Heart left ventricle (tissue), 16 donors: Measurements from ENCODE around the gene CT47C1. TPM values are rescaled to one million over a fixed set of nuclear protein-coding genes. Genes with fewer than 3 reads are reported as not detected.

Source experiments
- ATAC-seq, 4 donors: fragments of 200-7000 bp; cut with Tn5 transposase; one replicate each; pipeline ENCODE4 v1.9.1; 2020 to 2022; ENCODE audit warnings: moderate library complexity in 4 of 4, mild to moderate bottlenecking in 3 of 4, moderate number of reproducible peaks in 1 of 4
- DNase-seq, 5 donors: peaks; one replicate each; pipeline ENCODE4 v3.0.0-alpha.2; 2020
- H3K27ac ChIP-seq, 12 donors: fragments of 200-600 bp; sonication (generic) in 4 of 12; one replicate each; pipeline versions ENCODE4 v1.5.0 to v1.8.0; 2016 to 2022; ENCODE audit warnings: mild to moderate bottlenecking in 2 of 12
- H3K27me3 ChIP-seq, 9 donors: fragments of 200-600 bp; sonication (generic) in 2 of 9; one replicate each; pipeline versions ENCODE4 v1.5.1 to v1.8.0; 2016 to 2022; ENCODE audit warnings: mild to moderate bottlenecking in 3 of 9
- H3K36me3 ChIP-seq, 9 donors: fragments of 200-600 bp; sonication (generic) in 2 of 9; one replicate each; pipeline versions ENCODE4 v1.5.0 to v1.8.0; 2018 to 2022; ENCODE audit warnings: mild to moderate bottlenecking in 2 of 9
- H3K4me1 ChIP-seq, 12 donors: fragments of 200-600 bp; sonication (generic) in 4 of 12; one replicate each; pipeline versions ENCODE4 v1.5.0 to v1.8.0; 2016 to 2022; ENCODE audit warnings: mild to moderate bottlenecking in 3 of 12
- H3K4me3 ChIP-seq, 12 donors: fragments of 200-600 bp; sonication (generic) in 4 of 12; one replicate each; pipeline versions ENCODE4 v1.5.0 to v1.8.0; 2017 to 2022; ENCODE audit warnings: mild to moderate bottlenecking in 9 of 12, moderate library complexity in 4 of 12
- H3K9me3 ChIP-seq, 12 donors: fragments of 200-600 bp; sonication (generic) in 4 of 12; one replicate each; pipeline versions ENCODE4 v1.5.0 to v1.8.0; 2016 to 2022; ENCODE audit warnings: mild to moderate bottlenecking in 1 of 12
- POLR2A ChIP-seq, 2 donors: fragments of 450-650 bp; IDR thresholded peaks; one replicate each; pipeline ENCODE4 v1.6.1; 2017; ENCODE audit warnings: antibody characterized with exemption in 2 of 2, mild to moderate bottlenecking in 2 of 2, moderate library complexity in 2 of 2
- WGBS, 4 donors: extraction: QIAGEN DNeasy Blood & Tissue Kit in 2 of 4; methylation state at CpG; one replicate each; pipeline versions ENCODE4 v1.1.5 to v1.1.7; 2013 to 2018; 5-methylcytosine and 5-hydroxymethylcytosine counted together
- intact Hi-C, 10 donors: fragments of 100-400 bp; cut with DNase I; formaldehyde crosslinking; loops; one replicate each; pipeline versions ENCODE4 v1.11.1 to v1.14.2; 2022
- polyA plus RNA-seq, 2 donors: library from polyadenylated mRNA; stranded (reverse); fragments of 200-250 nt; gene quantifications; one replicate each; pipeline ENCODE4 v1.2.3, GENCODE V29; 2013
- total RNA-seq, 9 donors: library from RNA; depleted of rRNA in 2 of 9; stranded (reverse); fragments of >200 nt in 2 of 9; fragmentation: NEBNext Ultra II Directional in 3 of 9; extraction: Animal tissue kit (Norgen Biotek cat#: 25700) in 3 of 9; gene quantifications; one replicate each; pipeline versions ENCODE4 v1.1.0 to v1.2.4, GENCODE V29; 2016 to 2023
- TF ChIP-seq, protein P1 (sequence below), 12 donors: fragments of 200-600 bp; sonication (generic) in 4 of 12; IDR thresholded peaks; one replicate each; pipeline versions ENCODE4 v1.5.0 to v1.8.0; 2018 to 2022; ENCODE audit warnings: antibody characterized with exemption in 12 of 12, mild to moderate bottlenecking in 5 of 12
- donor health status: ischemic (EF 13 %, LVEDD 7.1; RV severe dilation, severe dysfunction).
- donor health status: healthy with polysubstance abuse.
- donor health status: DM: no; HTN: yes; CAD: no.
- donor health status: DM: no; HTN: no; CAD: no.
- donor health status: ischemic (EF 25% LVEDD 6.9; RV normal size, moderate dysfunction).
- donor health status: ischemic (EF 25% LVEDD 5.7; RV mildly dilated, moderate dysfunction).
- donor health status: healthy.
- donor health status: DM: yes; HTN: yes; CAD: no.
- donor health status: ischemic (EF 35%, LVEDD 5.7; RV mildly dilated, moderate dysfunction).
- donor health status: nonischemic (EF 11% LVEDD 7.7; RV severe dilation, severe dysfunction).
- donor health status: DM: yes; HTN: yes; CAD: no.
- donor health status: PGD.
- donor health status: ischemic (EF 29% LVEDD 5.4; RV normal size, mild dysfunction).
- donor health status: nonischemic (EF 23%, LVEDD 6.1; RV moderate dilation, normal function).

CT47C1 gene
- total and polyA plus RNA-seq, 11 donors, result not detected

GRCh38 chrX:119118780-119119395 is 46.1 kb downstream of the CT47C1 start:
- H3K4me1 ChIP-seq, result no peaks in the 10 kb centered on the region
- peak; percentile 8 to 65 (median 28) for DNase-seq
- H3K9me3 ChIP-seq, result no peaks in the 10 kb centered on the region
- peaks cover 0 to 26% (median 0%) of the 10 kb centered on the region in 9 donors for H3K27me3 ChIP-seq
- intact Hi-C loops, result loop anchor here in 5 of 10 donors (5.0 kb wide), 4 partner anchors 78 to 153 kb away; no protein-coding TSS in a partner anchor
- peak in 3 of 4 donors; percentile 67 to 72 (median 67) for ATAC-seq
- TF ChIP-seq, protein P1, sequence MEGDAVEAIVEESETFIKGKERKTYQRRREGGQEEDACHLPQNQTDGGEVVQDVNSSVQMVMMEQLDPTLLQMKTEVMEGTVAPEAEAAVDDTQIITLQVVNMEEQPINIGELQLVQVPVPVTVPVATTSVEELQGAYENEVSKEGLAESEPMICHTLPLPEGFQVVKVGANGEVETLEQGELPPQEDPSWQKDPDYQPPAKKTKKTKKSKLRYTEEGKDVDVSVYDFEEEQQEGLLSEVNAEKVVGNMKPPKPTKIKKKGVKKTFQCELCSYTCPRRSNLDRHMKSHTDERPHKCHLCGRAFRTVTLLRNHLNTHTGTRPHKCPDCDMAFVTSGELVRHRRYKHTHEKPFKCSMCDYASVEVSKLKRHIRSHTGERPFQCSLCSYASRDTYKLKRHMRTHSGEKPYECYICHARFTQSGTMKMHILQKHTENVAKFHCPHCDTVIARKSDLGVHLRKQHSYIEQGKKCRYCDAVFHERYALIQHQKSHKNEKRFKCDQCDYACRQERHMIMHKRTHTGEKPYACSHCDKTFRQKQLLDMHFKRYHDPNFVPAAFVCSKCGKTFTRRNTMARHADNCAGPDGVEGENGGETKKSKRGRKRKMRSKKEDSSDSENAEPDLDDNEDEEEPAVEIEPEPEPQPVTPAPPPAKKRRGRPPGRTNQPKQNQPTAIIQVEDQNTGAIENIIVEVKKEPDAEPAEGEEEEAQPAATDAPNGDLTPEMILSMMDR (IDR thresholded peaks at IDR 0.05), result peak; percentile 55 to 76 (median 64)
- TF ChIP-seq POLR2A (IDR thresholded peaks at IDR 0.05), result no peak
- no peaks in the 10 kb centered on the region for H3K36me3 ChIP-seq
- no peak overlapping the region for H3K27ac ChIP-seq
- WGBS, 4 donors, result 9 to 13% (median 10%) methylated on average over 6 of the region's 6 CpGs
- H3K4me3 ChIP-seq, result no peak overlapping the region

DNA sequence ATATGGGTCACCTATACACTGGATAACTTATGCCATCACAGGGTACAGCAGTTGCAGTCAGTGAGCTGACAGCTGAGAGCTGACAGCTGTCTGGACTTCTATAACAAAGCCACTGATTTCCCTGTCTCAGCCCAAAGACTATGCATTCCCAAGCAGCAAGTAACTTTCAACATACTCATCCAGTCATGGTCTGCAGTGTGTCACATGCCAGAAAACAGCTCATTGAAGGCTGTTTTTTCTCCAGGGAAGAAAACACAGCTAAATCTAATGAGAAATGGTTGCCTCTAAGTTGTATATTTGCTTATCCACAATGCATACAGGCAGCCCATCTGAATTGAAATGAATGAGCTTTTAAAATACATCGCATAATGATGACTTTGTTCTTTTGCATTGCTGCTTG is 48.5 kb downstream of the CT47C1 start:
- TF ChIP-seq, protein P1 (IDR thresholded peaks at IDR 0.05), result no peak
- TF ChIP-seq POLR2A (IDR thresholded peaks at IDR 0.05), result no peak
- ATAC-seq (peak in 1 of 4 donors; percentile 49), DNase-seq (no peak)
- Histone ChIP-seq H3K27ac (no peak overlapping the region), H3K9me3 (no peaks in the 10 kb centered on the region), H3K4me3 (no peak overlapping the region), H3K4me1 (no peaks in the 10 kb centered on the region), H3K27me3 (peaks cover 0 to 23% (median 0%) of the 10 kb centered on the region in 9 donors), H3K36me3 (no peaks in the 10 kb centered on the region)
- intact Hi-C loops, result loop anchor here in 2 of 10 donors (5.0 to 10.0 kb wide), 2 partner anchors 71 to 93 kb away; no protein-coding TSS in a partner anchor
- WGBS, 4 donors, result 79 to 90% (median 85%) methylated on average over 1 of the region's 1 CpG

Other genes with a start within 250 kb of the CT47C1 start
- under 1 TPM in 2 of 9 donors, not detected in 7; 0.23 to 0.61 TPM for gene ZCCHC12, start 249.2 kb upstream of the CT47C1 start, total RNA-seq
- under 1 TPM in 1 of 2 donors, not detected in 1; 0.06 TPM for gene ZCCHC12, start 249.2 kb upstream of the CT47C1 start, polyA plus RNA-seq
- 1 to 10 TPM; 1.3 to 8.3 (median 2.1) TPM for gene LONRF3, start 98.4 kb upstream of the CT47C1 start, total RNA-seq
- gene LONRF3, start 98.4 kb upstream of the CT47C1 start, polyA plus RNA-seq, result 1 to 10 TPM in 1 of 2 donors, under 1 TPM in 1; 0.50 to 1.4 TPM
- under 1 TPM in 4 of 9 donors, not detected in 5; 0.02 to 0.14 (median 0.08) TPM for gene KIAA1210, start 54.8 kb downstream of the CT47C1 start, total RNA-seq
- under 1 TPM in 1 of 2 donors, not detected in 1; 0.04 TPM for gene KIAA1210, start 54.8 kb downstream of the CT47C1 start, polyA plus RNA-seq
- 10 to 100 TPM; 12.6 to 28.6 (median 17.1) TPM for gene PGRMC1, start 163.3 kb downstream of the CT47C1 start, total RNA-seq
- gene PGRMC1, start 163.3 kb downstream of the CT47C1 start, polyA plus RNA-seq, result 10 to 100 TPM; 18.9 to 28.0 TPM